GM10266 (cell line): ENCODE measurements around the gene TTC13.

Experiments
- DNase-seq: peaks from one replicate; pipeline ENCODE4 v3.0.0; 2012; ENCODE audit errors: extremely low spot score
- CTCF ChIP-seq: IDR thresholded peaks from 2 replicates; pipeline ENCODE4 v1.5.1; 2012; ENCODE audit warnings: mild to moderate bottlenecking, low read depth; ENCODE audit not compliant: control insufficient read depth, insufficient read depth; ENCODE audit errors: missing control alignments

TTC13 gene

DNA sequence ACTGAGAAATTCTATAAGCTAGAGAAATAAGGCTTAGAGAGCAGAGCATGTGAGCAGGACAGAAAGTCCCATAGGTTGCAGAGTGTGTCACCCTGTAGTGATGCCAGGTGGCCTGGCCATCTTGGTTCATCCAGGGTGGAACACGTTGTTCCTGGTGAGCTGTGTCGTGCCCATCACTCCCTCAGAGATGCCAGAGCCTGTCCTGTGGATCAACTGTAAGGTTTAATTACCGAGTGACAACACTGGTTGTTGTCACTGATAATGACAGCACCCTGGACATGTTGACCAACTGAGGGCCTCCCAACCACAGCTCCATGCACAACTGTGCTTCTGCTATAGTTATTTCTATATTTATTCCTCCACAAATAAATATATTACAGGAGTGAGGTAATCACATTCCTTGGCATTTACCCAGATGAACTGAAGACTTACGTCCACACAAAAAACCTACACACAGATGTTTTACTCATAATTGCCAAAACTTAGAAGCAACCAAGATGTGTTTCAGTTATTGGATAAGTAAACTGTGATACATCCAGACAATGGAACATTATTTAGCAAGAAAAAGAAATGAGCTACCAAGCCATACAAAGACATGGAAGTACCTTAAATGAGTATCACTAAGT, 116.6 kb downstream of the TTC13 start:
- no peak for TF ChIP-seq CTCF
- DNase-seq, result no peak

- DNase-seq, result no peak
- no peak for TF ChIP-seq CTCF
Measured at GRCh38 chr1:230861489-230861888, 117.2 kb downstream of the TTC13 start.

- TF ChIP-seq CTCF, result no peak
- DNase-seq, result no peak
Measured at GRCh38 chr1:230860617-230861384, 117.9 kb downstream of the TTC13 start.

GRCh38 chr1:230858918-230859729, 119.5 kb downstream of the TTC13 start:
- no peak for DNase-seq
- TF ChIP-seq CTCF, result no peak

- no peak for TF ChIP-seq CTCF
- no peak for DNase-seq
Measured at GRCh38 chr1:230858236-230858820, 120.3 kb downstream of the TTC13 start.

- no peak for TF ChIP-seq CTCF
- DNase-seq, result no peak
Measured at GRCh38 chr1:230857822-230858221, 120.8 kb downstream of the TTC13 start.

GRCh38 chr1:230857077-230857476, 121.6 kb downstream of the TTC13 start:
- no peak for TF ChIP-seq CTCF
- DNase-seq, result no peak
